OCI-LY7 (cell line): Measurements from ENCODE around the gene AARS2.

Experiments used
- CTCF ChIP-seq: fragments of 200-600 bp; sonication (generic); conservative IDR thresholded peaks from 2 replicates; pipeline ENCODE4 v1.5.1; 2014; ENCODE audit warnings: mild to moderate bottlenecking, antibody characterized with exemption, low read length, moderate library complexity, mixed read lengths
- EZH2phosphoT487 ChIP-seq: fragments of 200-600 bp; sonication (generic); IDR thresholded peaks from 2 replicates; pipeline ENCODE4 v1.6.1; 2018; ENCODE audit warnings: low read depth, borderline replicate concordance, mild to moderate bottlenecking, mixed run types, antibody characterized with exemption, low read length, moderate library complexity, mixed read lengths

DNA sequence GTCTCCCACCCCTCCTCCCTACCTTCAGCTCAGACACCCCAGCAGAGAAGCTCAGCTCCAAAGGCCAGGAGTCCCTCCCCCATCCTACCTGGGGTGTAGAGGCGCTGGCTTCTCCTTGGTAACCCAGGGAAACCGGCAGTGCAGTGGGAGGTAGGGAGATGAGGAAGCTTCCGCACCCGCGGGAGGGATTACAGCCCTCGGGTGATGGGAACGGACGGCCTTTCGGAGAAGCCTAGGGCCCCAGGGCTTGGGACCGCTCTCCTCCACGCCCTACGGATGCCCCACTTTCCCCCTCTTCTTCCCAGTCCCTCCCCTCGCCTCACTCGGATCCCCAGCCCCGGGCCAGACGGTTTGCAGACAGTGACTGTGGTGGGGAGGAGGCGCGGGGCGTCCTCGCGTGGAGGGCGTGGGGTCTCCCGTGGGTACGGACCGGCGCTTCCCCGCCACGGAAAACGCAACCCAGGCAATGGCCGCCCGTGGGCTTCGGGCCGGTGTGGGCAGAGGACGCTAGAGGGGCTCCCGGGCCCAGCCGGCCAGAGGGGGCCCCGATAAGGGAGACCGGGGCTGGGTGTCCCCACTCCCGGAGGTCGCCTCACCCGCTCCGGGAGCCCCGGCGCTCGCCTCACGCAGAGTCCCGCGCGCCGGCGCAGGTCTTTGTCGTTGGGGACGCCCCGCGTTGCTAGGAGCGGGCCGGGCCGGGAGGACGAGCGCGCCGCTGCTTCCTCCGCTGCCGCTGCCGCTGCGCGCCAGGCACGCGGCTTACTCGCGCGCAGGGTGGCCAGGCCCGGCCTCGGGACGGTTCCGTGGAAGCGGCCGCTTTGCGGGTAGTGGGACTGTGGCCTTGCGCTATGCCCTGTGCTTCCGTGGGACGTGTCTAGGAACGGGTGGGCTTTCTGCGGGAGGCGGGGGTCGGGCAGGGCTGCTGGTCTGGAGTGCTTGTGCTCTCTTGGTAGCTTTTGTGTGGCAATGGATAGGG, 15.8 kb downstream of the AARS2 start:
- TF ChIP-seq CTCF (no peak), EZH2phosphoT487 (no peak)
